ENCODE measurements around the gene GALNT14.
"Not testable (repeated sequence)": the region's sequence is repeated elsewhere in the genome, so short reads cannot be mapped to it uniquely, and the experiment has no call there.

The GALNT14 gene

DNA sequence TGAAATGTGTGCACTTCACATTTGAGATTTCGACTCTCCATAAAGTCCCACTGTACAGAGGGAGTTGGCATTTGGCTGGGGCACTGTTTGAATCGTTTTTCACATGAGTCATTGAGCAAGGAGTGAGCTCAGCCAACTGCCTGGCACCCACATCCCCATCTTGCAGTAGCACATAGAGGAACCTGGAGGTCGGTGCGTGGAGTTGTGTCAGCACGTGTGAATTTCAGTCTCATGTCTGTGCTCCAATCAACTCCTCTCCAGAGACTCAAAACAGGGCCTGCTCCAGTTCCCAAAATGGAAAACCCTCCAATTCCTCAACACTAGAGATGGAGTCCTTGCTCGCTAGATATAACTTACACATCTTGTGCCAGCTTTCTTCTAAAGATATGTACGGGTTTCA lies 204.2 kb downstream of the GALNT14 start:
- no peak for DNase-seq

DNA sequence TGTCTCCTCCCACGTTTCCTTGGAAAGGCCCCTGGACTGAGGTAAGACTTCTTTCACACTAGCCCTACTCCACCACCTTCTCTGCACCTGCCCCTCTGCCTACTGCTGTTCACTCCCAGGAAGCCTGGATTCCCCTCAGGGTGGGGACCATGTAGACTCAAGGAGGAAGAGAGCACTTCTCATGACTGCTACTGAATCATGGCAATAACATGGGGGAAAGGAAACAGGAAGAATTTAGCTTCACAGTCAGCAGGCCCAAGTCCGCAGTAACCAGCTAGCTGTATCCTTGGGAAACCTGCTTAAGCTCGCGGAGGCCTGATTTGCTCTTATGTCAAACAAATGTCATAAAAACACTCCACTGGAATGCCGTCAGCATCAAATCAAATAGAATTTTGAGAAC lies 204.7 kb downstream of the GALNT14 start:
- no peak for DNase-seq

DNA sequence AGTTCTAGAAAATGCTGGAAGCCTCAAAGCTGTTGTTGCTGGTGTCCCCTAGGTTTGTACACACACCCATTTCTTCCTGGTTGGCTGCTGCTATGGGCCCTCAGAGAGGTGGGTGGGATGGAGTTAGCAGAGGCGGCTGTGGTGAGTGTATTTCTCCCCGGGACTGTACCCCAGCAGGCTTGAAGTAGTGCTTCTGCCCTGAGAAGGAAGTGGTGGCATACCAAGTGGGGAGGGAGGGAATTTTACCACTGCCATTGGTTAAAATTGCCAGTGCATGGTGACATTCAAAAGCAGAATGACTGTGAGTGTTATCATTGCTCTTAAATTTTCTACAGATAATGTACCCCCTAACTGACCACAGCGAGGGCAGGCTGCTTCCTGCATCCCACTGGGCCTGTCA lies 205.4 kb downstream of the GALNT14 start:
- no peak for DNase-seq

DNA sequence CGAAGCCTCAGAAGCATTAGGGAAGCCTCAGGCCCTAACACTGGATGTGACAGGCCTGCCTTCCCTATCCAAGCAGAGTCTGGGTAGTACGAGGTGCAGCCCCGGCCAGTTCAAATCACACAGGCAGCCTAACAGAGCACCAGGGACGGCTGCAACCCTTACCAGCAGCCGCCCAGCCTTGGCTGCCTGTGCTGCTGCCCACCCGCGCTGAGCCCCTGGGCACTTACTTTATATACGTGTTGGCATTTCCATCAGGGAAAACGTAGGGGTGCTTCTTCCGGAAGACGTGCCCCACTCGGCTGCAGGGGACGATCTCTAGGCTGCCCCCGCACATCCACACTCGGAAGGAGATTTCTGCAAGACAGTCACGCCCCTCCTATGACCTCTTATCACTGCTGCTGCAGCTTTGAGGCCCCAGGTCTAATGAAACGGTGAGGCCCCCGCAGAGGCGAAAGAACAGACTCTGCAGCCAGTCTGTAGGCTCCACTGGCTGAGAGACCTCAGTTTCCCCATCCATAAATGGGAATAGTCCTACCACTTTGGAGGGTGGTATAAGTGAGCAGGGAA lies 206.3 kb downstream of the GALNT14 start:
- no peak for DNase-seq

DNA sequence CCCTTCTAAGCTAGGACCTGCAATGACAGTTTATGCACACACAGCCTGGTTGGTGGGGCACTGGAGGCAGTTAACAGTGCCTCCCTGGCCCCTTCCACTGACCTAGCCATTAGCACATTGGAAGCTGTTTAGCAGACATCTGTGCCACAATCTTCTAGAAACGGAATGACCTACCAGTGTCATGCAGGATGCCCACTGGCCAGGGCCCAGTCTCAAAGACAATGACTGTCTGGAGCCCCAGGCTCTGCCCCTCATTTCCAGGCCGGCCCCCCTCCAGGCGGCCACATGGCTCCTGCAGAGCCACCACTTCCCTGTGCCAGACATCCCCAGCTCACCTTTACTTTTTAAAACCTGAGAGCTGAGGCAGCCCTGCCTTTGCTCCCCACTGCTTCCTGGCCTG lies 207.5 kb downstream of the GALNT14 start:
- DNase-seq: no peak

DNA sequence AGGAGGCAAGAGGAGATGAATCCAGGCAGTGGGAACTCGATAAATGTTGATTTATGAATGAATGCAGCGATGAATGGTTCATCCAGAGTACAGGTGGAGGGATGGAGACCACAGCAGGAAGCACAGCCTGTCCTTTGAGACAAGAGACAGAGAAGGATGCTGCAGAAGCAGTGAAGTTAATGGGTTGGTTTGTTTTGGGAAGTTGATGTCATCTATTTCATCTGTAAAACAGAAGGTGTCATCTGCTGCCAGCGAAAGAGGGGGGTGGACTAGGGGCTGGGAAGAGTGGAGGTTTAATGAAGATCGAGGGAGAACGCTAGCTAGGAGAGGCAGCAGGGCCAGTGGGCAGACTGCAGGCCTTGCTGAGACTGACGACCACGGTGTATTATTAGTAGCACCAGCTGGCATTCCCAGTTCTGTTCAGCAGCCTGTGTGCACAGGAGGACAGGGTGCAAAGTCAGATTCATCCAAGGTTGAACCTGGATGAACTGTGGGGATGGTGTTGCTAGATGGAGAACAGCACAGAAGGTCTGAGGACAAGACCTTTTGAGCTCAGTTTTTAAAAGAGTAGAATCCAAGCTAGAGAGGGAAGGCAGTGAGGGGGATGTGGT lies 210.7 kb downstream of the GALNT14 start:
- DNase-seq: no peak

DNA sequence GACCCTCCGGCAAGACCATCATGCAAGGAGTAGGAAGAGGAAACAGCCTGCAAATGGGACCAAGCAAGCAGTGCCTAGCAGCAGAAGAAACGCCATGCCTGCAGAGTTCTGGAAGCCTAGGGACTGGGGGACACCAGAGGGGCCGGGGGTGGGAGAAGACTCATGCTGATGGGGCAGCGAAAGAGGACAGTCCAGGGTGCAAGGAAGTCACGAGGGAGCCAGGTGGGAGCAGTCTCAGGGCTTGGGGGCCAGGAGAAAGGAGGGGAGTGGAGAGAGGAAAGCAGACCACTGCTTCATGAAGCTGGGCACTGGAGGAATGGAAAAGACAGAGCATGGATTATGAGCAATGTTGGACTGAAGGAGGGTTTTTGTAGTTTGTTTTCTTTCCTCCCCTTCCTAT lies 211.6 kb downstream of the GALNT14 start:
- no peak for DNase-seq

DNA sequence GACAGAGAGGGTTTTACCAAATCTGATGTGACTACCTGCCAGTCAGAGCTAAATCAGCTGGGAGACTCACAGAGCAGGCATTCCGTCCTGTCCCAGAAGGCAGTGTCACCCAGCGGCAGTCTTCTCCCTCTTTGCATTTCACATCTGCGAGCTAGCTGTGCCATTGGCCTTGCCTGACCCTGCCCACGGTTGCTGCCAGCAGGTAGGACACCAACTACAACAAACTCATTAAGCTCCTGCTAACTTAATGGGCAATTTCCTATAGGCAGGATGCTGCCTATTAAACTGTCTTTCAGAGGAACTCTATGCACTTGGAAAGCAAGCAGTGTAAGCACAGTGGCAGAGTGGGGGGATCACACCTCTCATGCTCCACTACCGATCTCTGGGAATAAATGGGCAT lies 214.6 kb downstream of the GALNT14 start:
- DNase-seq: no peak

DNA sequence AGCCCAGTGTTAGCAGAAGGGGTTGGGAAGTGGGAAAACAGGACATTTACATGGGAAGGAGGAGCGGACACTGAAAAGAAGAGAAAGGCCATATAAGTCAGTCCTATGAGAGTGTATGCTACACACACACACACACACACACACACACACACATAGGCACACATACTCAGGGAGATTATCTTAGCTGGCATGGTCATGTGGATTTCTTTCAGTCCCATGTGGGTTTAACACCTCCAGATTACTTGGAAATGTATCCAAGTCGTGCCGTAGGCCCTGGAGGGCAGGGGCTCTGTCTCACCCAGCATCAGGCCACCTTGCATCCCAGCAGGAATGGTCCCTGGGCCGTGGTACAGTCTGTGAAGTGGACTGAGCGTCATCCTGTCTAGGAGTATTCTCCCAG lies 217.7 kb downstream of the GALNT14 start:
- DNase-seq: no peak

DNA sequence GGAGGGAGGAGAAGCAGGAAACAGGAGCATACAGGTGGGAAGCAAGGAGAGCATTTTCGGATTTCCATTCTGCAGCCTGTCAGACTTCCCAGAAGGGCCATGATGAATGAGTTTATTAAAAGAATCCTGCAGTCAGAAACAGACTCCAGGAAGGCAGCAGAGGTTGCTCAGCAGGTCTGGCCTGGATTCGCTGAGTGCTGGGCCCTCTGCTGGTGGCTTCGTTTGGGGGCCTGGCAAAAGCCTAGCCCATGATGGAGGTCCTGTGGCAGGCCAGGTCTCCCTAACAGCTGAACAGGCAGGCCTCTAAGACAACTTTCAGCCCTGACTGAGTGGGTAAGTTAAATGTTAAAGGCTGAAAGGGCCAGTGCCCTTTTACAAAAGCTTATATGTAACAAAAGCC lies 222.8 kb downstream of the GALNT14 start:
- DNase-seq: no peak

DNA sequence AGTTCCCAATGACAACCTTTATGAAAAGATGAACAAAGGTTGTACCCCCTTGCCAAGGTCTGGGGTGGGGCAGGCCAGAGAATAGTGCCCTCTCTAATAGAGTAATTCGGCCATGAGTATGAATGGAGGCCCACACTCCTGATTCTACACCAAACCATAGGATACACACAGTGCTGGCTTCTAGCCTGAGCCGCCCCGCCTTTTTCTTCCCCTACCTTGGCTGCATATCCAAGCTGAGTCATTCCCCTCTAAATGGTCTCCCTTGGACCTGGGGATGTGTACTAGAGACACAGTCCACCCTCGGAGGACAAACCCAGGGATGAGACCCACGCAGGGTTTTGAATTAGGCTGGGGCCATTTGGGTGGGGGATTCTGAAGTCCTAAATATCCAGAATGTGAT lies 223.8 kb downstream of the GALNT14 start:
- no peak for DNase-seq

DNA sequence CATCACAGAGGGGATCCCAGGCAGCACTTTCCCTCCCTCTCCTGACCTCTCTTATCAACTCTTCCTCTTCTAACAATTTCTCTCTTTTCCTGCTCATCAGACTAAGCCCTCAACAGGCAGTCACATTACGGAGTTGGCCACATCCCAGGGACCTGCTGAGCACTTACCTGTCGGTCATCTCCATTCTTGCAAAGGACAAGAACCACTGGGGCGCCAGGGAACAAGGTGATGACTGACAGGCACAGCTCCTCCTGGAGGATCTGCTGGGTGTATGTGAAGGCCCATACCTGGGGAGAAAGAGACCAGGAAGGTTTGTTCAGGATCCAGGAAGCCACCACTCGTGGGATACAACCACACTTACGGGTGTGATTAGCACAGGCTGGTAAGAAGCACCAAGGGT lies 226.2 kb downstream of the GALNT14 start:
- DNase-seq: no peak

DNA sequence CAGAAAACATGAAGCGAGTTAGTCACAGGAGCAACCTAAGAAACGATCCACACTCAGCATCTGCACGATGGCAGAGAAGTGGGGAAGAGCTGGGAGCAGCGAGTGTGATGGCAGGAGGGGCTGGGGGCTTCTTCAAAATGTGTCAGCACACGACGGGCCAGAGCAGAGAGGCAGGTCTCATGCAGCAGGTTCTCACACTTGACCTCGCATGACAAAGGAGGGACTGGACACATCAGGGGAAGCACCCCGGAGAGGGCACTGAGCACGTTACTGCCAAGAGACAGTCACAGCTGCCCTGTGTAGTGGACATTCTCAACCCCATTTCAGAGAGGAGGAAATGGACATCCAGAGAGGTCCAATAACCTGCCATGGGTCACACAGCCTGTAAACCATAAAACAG lies 226.9 kb downstream of the GALNT14 start:
- no peak for DNase-seq

DNA sequence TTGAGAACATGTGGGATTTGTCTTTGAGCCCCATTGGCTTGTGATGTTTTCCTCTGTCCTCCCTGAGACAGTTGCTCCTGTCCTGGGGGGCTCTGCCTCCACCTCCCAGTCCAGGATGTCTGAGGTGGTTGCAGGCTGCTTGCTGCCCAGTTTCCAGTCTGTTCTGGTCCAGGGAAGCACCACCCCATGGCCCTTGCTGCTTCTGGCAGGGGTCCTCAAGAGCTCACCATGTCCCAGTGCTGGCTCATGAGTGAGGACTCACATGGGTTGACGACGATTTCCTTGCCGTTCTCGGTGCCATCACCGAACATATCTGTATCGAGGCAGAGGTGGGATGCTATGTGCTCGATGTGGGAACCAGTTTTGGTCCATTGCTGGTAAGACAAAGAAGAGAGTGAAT lies 227.6 kb downstream of the GALNT14 start:
- no peak for DNase-seq

DNA sequence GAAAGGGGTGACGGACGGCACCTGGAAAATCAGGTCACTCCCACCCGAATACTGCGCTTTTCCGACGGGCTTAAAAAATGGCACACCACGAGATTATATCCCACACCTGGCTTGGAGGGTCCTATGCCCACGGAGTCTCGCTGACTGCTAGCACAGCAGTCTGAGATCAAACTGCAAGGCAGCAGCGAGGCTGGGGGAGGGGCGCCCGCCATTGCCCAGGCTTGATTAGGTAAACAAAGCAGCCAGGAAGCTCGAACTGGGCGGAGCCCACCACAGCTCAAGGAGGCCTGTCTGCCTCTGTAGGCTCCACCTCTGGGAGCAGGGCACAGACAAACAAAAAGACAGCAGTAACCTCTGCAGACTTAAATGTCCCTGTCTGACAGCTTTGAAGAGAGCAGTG lies 233.8 kb downstream of the GALNT14 start:
- DNase-seq: not testable (repeated sequence)

DNA sequence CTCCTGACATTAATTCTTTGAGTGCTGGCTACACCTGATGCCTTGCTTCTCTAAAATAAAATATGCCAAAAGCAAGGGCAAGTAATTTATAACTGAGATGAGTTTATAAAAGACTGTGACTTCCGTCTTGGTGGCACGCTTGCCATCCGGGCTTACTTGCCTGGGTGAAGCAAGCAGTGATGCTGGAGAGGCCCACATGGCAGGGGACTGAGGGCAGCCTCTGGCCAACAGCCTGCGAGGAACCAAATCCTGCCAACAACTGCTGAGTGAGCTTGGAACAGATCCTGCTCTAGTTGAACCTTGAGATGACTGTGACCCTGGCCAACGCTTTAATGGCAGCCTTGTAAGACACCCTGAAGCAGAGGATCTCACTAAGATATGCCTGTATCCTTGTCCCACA lies 234.9 kb downstream of the GALNT14 start:
- DNase-seq: no peak

DNA sequence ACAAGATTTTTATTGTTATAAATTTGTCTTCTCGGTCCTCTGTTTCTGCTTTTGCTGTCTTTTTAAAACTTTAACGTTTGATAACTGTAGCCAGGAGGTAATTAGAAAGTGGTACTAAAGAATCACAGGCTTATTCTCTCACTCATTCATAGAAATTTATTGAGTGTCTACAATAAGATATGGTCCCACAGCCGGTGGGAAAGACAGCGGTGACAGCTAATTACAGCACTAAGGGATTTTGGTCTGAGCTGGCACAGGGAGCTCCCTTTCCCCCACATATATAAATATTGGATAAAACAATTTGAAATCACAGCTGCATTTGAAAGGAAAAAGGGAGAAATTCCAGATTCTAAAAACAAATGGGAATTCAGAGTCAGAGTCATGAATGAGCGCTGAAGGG lies 237.9 kb downstream of the GALNT14 start:
- no peak for DNase-seq

DNA sequence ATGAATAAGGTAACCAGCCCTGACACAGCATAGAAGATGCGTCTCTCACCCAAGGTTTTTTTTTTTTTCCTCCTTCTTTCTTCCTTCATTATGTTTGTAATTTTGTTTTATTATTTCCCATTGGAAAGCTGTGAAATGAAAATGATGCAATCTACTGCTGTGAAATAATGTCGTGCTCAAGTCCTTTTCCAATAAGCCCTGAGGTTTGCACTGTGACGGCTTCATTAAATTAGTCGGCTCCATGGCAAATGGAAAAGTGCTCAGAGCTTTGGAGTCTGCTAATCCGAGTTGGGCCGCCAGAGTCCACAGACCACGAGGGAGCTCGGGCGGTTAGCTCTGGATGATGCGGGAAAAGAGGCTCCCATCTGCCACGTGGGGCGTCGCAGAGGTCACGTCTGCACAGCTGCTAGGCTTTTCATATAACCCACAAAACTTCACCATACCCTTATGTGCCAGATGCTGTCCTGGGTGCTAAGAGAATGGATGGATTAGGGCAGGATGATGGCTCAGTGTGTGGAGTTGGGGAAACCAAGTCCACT lies 238.7 kb downstream of the GALNT14 start:
- DNase-seq: no peak

DNA sequence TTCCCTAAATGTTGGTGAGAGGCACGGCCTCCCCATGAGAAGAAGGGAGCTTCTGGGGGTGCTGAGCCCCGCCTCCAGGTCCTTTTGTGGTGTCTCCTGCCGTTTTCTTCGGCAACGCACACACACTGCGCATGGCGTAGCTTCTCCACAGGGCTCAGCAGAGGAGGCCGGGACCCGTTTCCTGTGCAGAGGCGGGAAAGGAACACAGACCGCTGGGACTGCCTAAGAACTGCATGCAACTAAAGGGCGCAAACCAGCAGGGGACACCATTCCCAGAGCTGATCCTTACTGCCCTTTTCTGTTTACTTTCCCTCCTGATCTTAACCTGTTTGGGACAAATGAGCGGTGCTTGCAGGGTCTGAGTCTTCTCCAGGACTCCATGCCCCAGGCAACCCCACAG lies 240.7 kb downstream of the GALNT14 start:
- DNase-seq: no peak

DNA sequence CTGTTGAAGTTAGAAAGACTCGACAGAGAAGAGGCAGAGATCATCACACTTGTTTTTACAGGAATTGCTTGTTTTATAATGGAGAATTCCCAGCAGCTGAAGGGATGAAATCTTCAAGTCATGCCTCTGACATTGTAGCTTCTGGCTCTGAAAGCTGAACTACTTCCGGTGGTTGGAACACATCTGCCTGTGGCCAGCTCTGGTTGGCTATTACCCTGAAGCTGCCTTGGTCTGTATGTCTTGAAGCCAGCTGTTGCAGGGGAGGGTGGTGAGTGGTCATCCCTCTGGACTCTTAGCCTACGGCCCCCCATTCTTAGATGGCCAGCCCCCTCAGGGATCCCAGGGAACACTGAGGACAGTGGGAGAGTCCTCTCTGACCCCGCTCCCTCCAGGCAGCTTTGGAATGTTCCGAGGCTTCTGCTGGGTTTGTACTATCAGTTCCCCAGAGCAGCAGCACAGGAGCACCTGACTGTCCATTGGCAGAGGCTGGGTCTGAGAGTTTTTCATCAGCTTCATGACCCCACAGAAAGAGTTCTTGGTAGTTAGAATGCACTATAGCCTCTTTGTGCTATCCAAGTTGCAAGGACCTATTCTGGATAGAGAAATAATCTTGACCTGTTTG lies 243.6 kb downstream of the GALNT14 start:
- no peak for DNase-seq

DNA sequence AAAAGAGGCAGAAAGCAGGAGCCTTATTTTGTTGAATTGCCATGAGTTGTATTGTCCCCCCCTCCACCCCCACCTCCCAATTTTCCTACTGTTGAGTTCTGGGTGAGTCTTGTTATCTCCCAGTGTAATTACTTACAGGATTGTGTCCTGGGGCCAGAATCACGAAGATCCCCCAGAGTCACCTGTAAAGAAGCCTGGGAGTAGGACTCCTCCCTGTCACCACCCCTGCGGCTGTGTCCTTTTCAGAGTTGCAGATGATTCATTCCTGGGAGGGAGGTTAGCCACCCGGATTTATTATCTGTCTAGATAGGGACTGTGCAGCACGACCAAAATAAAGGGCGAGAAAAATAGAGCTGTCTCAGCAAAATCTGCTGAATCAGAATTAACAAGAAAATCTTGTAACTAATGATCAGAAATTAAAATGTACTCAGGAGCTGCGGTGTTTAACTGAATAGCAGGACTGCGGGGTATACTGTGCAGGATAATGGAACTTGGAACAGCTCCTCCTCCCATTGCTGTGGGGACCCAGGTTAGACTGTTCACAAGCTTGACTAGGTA lies 249.3 kb downstream of the GALNT14 start:
- no peak for DNase-seq

DNA sequence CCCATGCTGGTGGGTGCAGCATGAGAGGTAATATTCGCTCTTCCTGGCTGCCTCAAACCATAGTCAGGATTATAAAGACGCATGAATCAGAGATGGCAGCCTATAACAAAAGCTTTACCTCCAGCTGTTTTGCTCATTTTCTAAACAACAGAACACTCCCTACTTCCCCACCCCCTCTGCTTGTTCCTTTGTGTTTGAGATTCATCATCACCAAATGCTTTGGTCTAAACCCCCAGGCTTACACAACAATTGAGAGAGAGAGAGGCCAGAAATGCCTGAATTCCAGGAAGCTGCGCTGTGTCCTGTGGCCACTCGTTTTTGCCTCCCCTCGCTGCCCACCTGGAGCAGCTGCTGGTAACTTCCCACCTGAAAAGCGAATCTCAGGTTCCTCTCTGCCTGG lies 252.2 kb downstream of the GALNT14 start:
- no peak for DNase-seq

DNA sequence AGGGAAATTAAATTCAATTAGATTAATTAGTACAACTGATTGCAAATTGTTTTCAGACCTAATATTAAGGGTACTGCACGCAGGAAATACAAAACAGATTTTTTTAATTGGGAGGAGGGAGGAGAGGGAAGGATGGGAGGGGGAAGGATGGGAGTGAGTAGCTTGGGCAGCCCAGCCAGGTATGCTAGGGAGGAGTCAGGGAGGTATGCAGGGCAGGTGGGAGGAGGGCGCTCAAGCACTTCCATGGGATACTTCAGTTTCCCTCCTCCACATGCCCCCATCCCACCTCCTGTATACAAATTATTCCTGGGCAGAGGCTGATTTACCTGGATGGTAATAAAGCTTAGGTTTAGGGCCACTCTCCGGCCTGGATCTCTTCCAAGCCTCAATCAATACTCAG lies 254.4 kb downstream of the GALNT14 start:
- no peak for DNase-seq

DNA sequence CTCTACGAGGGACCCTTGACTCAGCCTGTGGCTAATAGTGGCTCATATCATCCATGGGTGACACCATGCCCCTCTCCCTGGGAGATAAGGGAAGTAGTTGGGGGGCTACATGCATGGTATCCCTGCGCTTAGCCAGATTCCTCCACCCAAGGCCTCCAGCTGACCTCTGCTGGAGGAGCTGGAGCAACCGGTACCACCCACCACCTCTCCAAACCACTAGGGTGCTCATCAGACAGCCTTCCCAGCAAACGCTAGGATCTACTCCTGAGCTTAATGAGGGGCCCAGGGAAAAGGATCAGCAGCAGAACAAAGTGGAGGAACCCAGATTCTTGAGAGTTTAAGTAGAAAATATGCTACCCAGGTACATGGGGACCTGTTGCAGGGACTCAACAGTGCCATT lies 255.1 kb downstream of the GALNT14 start:
- DNase-seq: no peak

Data from activated CD4-positive, alpha-beta T cell treated with anti-CD3 and anti-CD28 coated beads, Interleukin-2, amount 50 U/mL, for 4 hours (primary cell).